Kidney (tissue), 14 donors: ENCODE measurements around the gene CCDC77. TPM values are rescaled to one million over a fixed set of nuclear protein-coding genes. Genes with fewer than 3 reads are reported as not detected.
"Not testable (repeated sequence)": the region's sequence is repeated elsewhere in the genome, so short reads cannot be mapped to it uniquely, and the experiment has no call there.

ENCODE experiments used
- DNase-seq, 5 donors: peaks; one replicate each; pipeline ENCODE4 v3.0.0-alpha.2; 2013 to 2020
- FAIRE-seq: peaks from 2 replicates; lab custom pipeline; 2012; peaks lifted over from hg19 to GRCh38; lab: Jason Lieb, UNC
- H3K27ac ChIP-seq, 2 donors: one replicate each; pipeline ENCODE4 v1.7.0; 2013; ENCODE audit warnings: low read depth in 2 of 2, low read length in 2 of 2, inconsistent platforms in 1 of 2
- H3K27me3 ChIP-seq: one replicate; pipeline ENCODE4 v1.7.1; 2013; ENCODE audit warnings: low read length, inconsistent platforms; ENCODE audit not compliant: control insufficient read depth, insufficient read depth
- H3K36me3 ChIP-seq, 3 donors: one replicate each; pipeline versions ENCODE4 v1.7.0 to v1.7.1; 2013; ENCODE audit warnings: low read length in 3 of 3, control low read depth in 1 of 3, inconsistent platforms in 1 of 3; ENCODE audit not compliant: insufficient read depth in 3 of 3, control insufficient read depth in 2 of 3
- H3K4me1 ChIP-seq, 3 donors: one replicate each; pipeline versions ENCODE4 v1.7.0 to v1.7.1; 2013; ENCODE audit warnings: low read length in 3 of 3, inconsistent platforms in 1 of 3, low read depth in 1 of 3; ENCODE audit not compliant: control insufficient read depth in 2 of 3, insufficient read depth in 2 of 3
- H3K4me3 ChIP-seq, 3 donors: one replicate each; pipeline versions ENCODE4 v1.7.0 to v1.8.1; 2013; ENCODE audit warnings: low read length in 3 of 3, control low read depth in 1 of 3, inconsistent platforms in 1 of 3
- H3K9ac ChIP-seq, 3 donors: one replicate each; pipeline versions ENCODE4 v1.7.0 to v1.7.1; 2013; ENCODE audit warnings: low read length in 3 of 3, control low read depth in 1 of 3, inconsistent platforms in 1 of 3
- H3K9me3 ChIP-seq, 3 donors: one replicate each; pipeline versions ENCODE4 v1.7.0 to v1.7.1; 2013; ENCODE audit warnings: low read length in 3 of 3, control low read depth in 1 of 3, inconsistent platforms in 1 of 3; ENCODE audit not compliant: control insufficient read depth in 2 of 3, insufficient read depth in 1 of 3
- intact Hi-C: fragments of 100-400 bp; cut with DNase I; formaldehyde crosslinking; loops from one replicate; pipeline ENCODE4 v1.11.1; 2022
- polyA plus RNA-seq: library from polyadenylated mRNA; stranded (reverse); fragments of 350-450 nt; fragmentation: Illumina TruSeq; extraction: RNeasy Lipid Tissue Mini Kit (QIAGEN cat#74804); gene quantifications from one replicate; pipeline ENCODE4 v1.2.3, GENCODE V29; 2014; ENCODE audit warnings: low read depth, low replicate concordance; ENCODE audit not compliant: insufficient read depth
- total RNA-seq: library from RNA; stranded (reverse); fragmentation: NEBNext Ultra II Directional; extraction: Animal tissue kit (Norgen Biotek cat#: 25700); gene quantifications from one replicate; pipeline ENCODE4 v1.2.1, GENCODE V29; 2021
- TF ChIP-seq, protein P1 (sequence below): IDR thresholded peaks from 3 replicates; pipeline ENCODE4 v1.5.1; 2012; ENCODE audit warnings: mild to moderate bottlenecking, moderate library complexity, borderline replicate concordance; ENCODE audit not compliant: insufficient read depth; ENCODE audit errors: extremely low read depth
- donor health status: control.
- donor health status: control.
- donor health status: control.
- donor health status: control.
- donor health status: control.
- donor health status: DM: yes; HTN: yes; CAD: no.
- donor health status: Normal renal cell carcinoma (clear cell type).

CCDC77 gene
- total and polyA plus RNA-seq, 2 donors from 2014 or later, result 3.1 to 6.0 TPM

DNA sequence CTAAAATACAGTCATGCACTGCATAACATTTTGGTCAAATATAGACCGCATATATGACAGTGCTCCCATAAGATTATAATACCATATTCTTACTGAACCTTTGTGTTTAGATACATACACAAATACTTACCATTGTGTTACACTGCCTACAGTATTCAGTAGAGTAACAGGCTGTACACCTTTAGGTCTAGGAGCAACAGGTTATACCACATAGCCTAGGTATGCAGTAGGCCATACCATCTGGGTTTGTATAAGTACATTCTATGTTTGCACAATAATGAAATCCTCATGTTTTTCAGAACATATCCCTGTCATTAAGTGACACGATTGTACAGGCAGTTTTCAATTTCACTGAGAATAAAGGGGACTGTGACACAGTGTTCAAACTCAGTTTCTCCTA lies 34.6 kb upstream of the CCDC77 start:
- no peaks in the 10 kb centered on the region for H3K4me1 ChIP-seq
- peaks cover 0 to 5% (median 2%) of the 10 kb centered on the region in 3 donors for H3K9me3 ChIP-seq
- H3K27ac ChIP-seq, result no peak overlapping the region
- no peaks in the 10 kb centered on the region for H3K27me3 ChIP-seq
- peaks cover 7 to 27% (median 20%) of the 10 kb centered on the region in 3 donors for H3K36me3 ChIP-seq
- TF ChIP-seq, protein P1, sequence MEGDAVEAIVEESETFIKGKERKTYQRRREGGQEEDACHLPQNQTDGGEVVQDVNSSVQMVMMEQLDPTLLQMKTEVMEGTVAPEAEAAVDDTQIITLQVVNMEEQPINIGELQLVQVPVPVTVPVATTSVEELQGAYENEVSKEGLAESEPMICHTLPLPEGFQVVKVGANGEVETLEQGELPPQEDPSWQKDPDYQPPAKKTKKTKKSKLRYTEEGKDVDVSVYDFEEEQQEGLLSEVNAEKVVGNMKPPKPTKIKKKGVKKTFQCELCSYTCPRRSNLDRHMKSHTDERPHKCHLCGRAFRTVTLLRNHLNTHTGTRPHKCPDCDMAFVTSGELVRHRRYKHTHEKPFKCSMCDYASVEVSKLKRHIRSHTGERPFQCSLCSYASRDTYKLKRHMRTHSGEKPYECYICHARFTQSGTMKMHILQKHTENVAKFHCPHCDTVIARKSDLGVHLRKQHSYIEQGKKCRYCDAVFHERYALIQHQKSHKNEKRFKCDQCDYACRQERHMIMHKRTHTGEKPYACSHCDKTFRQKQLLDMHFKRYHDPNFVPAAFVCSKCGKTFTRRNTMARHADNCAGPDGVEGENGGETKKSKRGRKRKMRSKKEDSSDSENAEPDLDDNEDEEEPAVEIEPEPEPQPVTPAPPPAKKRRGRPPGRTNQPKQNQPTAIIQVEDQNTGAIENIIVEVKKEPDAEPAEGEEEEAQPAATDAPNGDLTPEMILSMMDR, result no peak
- H3K9ac ChIP-seq, result no peak overlapping the region
- intact Hi-C loops, result no loop called here
- no peak for FAIRE-seq
- H3K4me3 ChIP-seq, result no peak overlapping the region
- no peak for DNase-seq

DNA sequence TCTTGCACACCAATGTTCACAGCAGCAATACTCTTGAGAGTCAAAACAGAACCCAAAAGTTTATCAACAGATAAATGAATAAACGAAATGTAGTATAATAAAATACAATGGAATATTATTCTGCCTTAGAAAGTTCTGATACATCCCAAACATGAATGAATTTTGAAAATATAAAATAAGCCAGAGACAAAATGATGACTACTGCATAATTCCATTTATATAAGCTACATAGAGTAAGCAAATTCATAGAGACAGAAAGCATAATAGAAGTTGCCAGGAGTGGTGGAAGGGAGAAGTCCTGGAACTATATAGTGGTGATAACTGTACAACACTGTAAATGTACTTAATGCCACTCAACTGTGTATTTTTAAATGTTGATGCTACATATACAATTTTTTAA lies 33.5 kb upstream of the CCDC77 start:
- Histone ChIP-seq H3K4me3 (no peak overlapping the region), H3K27ac (no peak overlapping the region), H3K4me1 (no peaks in the 10 kb centered on the region), H3K9ac (no peak overlapping the region), H3K27me3 (no peaks in the 10 kb centered on the region), H3K9me3 (peaks cover 0 to 5% (median 2%) of the 10 kb centered on the region in 3 donors), H3K36me3 (peaks cover 7 to 16% (median 15%) of the 10 kb centered on the region in 3 donors)
- DNase-seq (no peak), FAIRE-seq (no peak)
- TF ChIP-seq, protein P1, result no peak
- intact Hi-C loops, result no loop called here

DNA sequence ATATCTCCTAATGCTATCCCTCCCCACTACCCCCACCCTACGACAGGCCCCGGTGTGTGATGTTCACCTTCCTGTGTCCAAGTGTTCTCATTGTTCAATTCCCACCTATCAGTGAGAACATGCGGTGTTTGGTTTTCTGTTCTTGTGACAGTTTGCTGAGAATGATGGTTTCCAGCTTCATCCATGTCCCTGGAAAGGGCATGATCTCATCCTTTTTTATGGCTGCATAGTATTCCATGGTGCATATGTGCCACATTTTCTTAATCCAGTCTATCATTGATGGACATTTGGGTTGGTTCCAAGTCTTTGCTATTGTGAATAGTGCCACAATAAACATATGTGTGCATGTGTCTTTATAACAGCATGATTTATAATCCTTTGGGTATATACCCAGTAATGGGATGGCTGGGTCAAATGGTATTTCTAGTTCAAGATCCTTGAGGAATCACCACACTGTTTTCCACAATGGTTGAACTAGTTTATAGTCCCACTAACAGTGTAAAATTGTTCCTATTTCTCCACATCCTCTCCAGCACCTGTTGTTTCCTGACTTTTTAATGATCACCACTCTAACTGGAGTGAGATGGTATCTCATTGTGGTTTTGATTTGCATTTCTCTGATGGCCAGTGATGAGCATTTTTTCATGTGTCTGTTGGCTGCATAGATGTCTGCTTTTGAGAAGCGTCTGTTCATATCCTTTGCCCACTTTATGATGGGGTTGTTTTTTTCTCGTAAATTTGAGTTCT lies 30.5 kb upstream of the CCDC77 start:
- H3K4me3 ChIP-seq, DNase-seq, H3K9me3 ChIP-seq, H3K36me3 ChIP-seq, intact Hi-C loops, H3K4me1 ChIP-seq, H3K27ac ChIP-seq, FAIRE-seq, H3K9ac ChIP-seq, H3K27me3 ChIP-seq: not testable (repeated sequence)

DNA sequence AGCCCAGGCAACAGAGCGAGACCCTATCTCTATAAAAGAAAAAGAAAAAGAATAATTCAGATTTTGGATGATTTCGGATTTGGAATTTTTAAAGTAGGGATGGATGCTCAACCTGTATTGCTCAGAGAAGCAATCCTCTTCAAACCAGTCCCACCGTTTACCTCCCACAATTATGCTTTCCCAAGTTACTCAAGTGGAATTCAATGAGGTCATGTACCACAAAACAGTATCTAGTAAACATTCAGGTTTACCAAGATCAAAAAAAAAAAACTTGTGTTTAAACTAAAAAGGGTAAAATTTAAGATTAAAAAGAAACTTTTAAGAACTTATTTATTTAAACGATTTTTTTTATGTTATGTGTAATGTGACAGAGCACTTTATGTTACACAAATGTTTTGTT lies 14.8 kb upstream of the CCDC77 start:
- Histone ChIP-seq H3K9ac (no peak overlapping the region), H3K4me1 (peaks cover 0 to 8% (median 5%) of the 10 kb centered on the region in 3 donors), H3K27ac (no peak overlapping the region), H3K36me3 (peaks cover 3 to 29% (median 4%) of the 10 kb centered on the region in 3 donors), H3K9me3 (no peaks in the 10 kb centered on the region), H3K27me3 (no peaks in the 10 kb centered on the region), H3K4me3 (peak overlapping the region in 1 of 3 donors; percentile 100)
- intact Hi-C loops, result no loop called here
- DNase-seq (peak in 2 of 5 donors; percentile 13 to 30), FAIRE-seq (peak; percentile 42)
- TF ChIP-seq, protein P1, result no peak
